ENCODE data around the gene ARHGAP26.

The ARHGAP26 gene

DNA sequence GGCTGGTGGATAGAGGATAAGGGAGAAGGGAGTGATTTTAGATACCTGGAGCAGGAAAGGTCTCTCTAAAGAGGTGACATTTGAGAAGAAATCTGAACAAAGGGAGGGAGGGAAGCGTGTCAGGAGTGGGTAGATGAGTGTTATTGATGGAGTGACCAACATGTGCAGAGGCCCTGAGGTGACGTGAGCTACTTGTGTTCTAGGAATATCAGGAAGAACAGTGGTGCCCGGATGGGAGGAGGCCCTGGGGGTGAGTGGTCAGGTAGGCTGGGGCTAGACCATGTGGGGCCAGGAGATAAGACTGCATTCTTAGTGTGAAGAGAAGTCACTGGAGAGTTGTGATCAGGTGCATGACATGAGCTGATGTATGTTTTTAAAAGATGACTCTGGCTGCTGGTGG is 256.2 kb downstream of the ARHGAP26 start:
- no peak overlapping the region for H3K4me3 ChIP-seq (ENCODE audit: low read length)
- peaks cover 23% of the 10 kb centered on the region for H3K4me1 ChIP-seq (ENCODE audit: control insufficient read depth, low read length)
- H3K4me2 ChIP-seq (ENCODE audit: low read length), result no peak overlapping the region
- no peaks in the 10 kb centered on the region for H4K20me1 ChIP-seq (ENCODE audit: control insufficient read depth, insufficient read depth, low read depth, low read length)
- no peaks in the 10 kb centered on the region for H3K9me3 ChIP-seq (ENCODE audit: control insufficient read depth, insufficient read depth, low read length)
- H3K79me2 ChIP-seq (ENCODE audit: control insufficient read depth, low read length), result no peaks in the 10 kb centered on the region
- TF ChIP-seq, protein P1, sequence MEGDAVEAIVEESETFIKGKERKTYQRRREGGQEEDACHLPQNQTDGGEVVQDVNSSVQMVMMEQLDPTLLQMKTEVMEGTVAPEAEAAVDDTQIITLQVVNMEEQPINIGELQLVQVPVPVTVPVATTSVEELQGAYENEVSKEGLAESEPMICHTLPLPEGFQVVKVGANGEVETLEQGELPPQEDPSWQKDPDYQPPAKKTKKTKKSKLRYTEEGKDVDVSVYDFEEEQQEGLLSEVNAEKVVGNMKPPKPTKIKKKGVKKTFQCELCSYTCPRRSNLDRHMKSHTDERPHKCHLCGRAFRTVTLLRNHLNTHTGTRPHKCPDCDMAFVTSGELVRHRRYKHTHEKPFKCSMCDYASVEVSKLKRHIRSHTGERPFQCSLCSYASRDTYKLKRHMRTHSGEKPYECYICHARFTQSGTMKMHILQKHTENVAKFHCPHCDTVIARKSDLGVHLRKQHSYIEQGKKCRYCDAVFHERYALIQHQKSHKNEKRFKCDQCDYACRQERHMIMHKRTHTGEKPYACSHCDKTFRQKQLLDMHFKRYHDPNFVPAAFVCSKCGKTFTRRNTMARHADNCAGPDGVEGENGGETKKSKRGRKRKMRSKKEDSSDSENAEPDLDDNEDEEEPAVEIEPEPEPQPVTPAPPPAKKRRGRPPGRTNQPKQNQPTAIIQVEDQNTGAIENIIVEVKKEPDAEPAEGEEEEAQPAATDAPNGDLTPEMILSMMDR (IDR thresholded peaks at IDR 0.05; ENCODE audit: low read depth, low read length, poor library complexity, severe bottlenecking), result no peak
- no peak for TF ChIP-seq EZH2phosphoT487 (IDR thresholded peaks at IDR 0.05; ENCODE audit: borderline replicate concordance, low read length)
- no peaks in the 10 kb centered on the region for H3F3A ChIP-seq (ENCODE audit: control insufficient read depth, insufficient read depth)
- H3K9me2 ChIP-seq (replicated peaks; ENCODE audit: control insufficient read depth, low read length), result no peaks in the 10 kb centered on the region
- H3K27me3 ChIP-seq (ENCODE audit: control insufficient read depth, low read length), result no peaks in the 10 kb centered on the region
- H3K27ac ChIP-seq (ENCODE audit: low read depth, low read length), result no peak overlapping the region
- H3K36me3 ChIP-seq (ENCODE audit: control insufficient read depth, low read length), result no peaks in the 10 kb centered on the region

DNA sequence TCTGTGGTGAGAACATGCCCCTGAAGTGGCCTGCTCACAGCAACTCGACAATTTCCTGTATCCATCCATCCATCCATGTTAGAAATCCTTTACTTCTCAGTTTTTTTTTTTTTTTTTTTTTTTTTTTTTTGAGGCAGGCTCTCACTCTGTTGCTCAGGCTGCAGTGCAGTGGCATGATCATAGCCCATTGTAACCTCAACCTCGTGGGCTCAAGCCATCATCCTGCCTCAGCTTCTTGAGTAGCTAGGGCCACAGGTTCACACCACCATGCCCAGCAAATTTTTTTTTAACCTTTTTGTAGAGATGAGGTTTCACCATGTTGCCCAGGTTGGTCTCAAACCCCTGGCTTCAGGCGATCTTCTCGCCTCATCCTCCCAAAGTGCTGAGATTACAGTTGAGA is 259.1 kb downstream of the ARHGAP26 start:
- Histone ChIP-seq H3K4me1 (ENCODE audit: control insufficient read depth, low read length) (peaks cover 14% of the 10 kb centered on the region), H3K4me3 (ENCODE audit: low read length) (no peak overlapping the region), H3K9me2 (replicated peaks; ENCODE audit: control insufficient read depth, low read length) (no peaks in the 10 kb centered on the region), H3F3A (ENCODE audit: control insufficient read depth, insufficient read depth) (no peaks in the 10 kb centered on the region), H3K4me2 (ENCODE audit: low read length) (no peak overlapping the region), H3K36me3 (ENCODE audit: control insufficient read depth, low read length) (no peaks in the 10 kb centered on the region), H3K27ac (ENCODE audit: low read depth, low read length) (no peak overlapping the region), H4K20me1 (ENCODE audit: control insufficient read depth, insufficient read depth, low read depth, low read length) (no peaks in the 10 kb centered on the region), H3K27me3 (ENCODE audit: control insufficient read depth, low read length) (no peaks in the 10 kb centered on the region), H3K79me2 (ENCODE audit: control insufficient read depth, low read length) (no peaks in the 10 kb centered on the region), H3K9me3 (ENCODE audit: control insufficient read depth, insufficient read depth, low read length) (no peaks in the 10 kb centered on the region)
- no peak for TF ChIP-seq EZH2phosphoT487 (IDR thresholded peaks at IDR 0.05; ENCODE audit: borderline replicate concordance, low read length)
- TF ChIP-seq, protein P1 (IDR thresholded peaks at IDR 0.05; ENCODE audit: low read depth, low read length, poor library complexity, severe bottlenecking), result no peak

DNA sequence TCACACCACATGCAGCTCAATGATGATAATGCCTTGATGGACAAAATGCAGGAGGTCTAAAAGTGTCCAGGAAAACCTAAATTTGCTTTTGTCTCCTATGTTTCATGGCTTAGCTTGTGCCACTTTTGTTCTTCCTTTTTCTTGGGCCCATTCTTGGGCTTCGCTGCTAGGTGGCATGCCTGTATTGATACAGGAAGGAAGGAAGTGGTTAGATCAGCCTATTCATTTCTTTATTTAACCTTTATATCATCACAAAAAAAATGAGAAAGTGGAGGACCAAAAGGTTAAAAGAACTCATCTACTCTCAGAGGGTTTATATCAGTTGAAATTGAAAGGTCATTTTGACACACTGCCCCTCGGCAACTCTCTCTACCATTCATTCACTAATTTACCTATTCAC is 260.2 kb downstream of the ARHGAP26 start:
- no peaks in the 10 kb centered on the region for H3F3A ChIP-seq (ENCODE audit: control insufficient read depth, insufficient read depth)
- no peaks in the 10 kb centered on the region for H4K20me1 ChIP-seq (ENCODE audit: control insufficient read depth, insufficient read depth, low read depth, low read length)
- no peaks in the 10 kb centered on the region for H3K9me2 ChIP-seq (replicated peaks; ENCODE audit: control insufficient read depth, low read length)
- no peak for TF ChIP-seq EZH2phosphoT487 (IDR thresholded peaks at IDR 0.05; ENCODE audit: borderline replicate concordance, low read length)
- TF ChIP-seq, protein P1 (IDR thresholded peaks at IDR 0.05; ENCODE audit: low read depth, low read length, poor library complexity, severe bottlenecking), result no peak
- H3K4me3 ChIP-seq (ENCODE audit: low read length), result peak overlapping the region; percentile 32
- H3K27me3 ChIP-seq (ENCODE audit: control insufficient read depth, low read length), result no peaks in the 10 kb centered on the region
- no peaks in the 10 kb centered on the region for H3K79me2 ChIP-seq (ENCODE audit: control insufficient read depth, low read length)
- H3K4me1 ChIP-seq (ENCODE audit: control insufficient read depth, low read length), result peaks cover 14% of the 10 kb centered on the region
- H3K9me3 ChIP-seq (ENCODE audit: control insufficient read depth, insufficient read depth, low read length), result no peaks in the 10 kb centered on the region
- H3K27ac ChIP-seq (ENCODE audit: low read depth, low read length), result no peak overlapping the region
- H3K36me3 ChIP-seq (ENCODE audit: control insufficient read depth, low read length), result no peaks in the 10 kb centered on the region
- H3K4me2 ChIP-seq (ENCODE audit: low read length), result peak overlapping the region; percentile 50

All from DOHH2 (cell line).